AG09309 (cell line): ENCODE measurements around the gene VIL1.
A peak's percentile ranks its signal among the peaks of the same experiment; 100 is the strongest.

Source experiments
- DNase-seq: peaks from one replicate; pipeline ENCODE4 v3.0.0-alpha.2; 2010; ENCODE audit warnings: low read depth
- H3K4me3 ChIP-seq: 2 replicates; pipeline ENCODE4 v1.5.1; 2011; ENCODE audit warnings: mild to moderate bottlenecking, low read depth, low read length, moderate library complexity; ENCODE audit not compliant: control insufficient read depth
- CTCF ChIP-seq: IDR thresholded peaks from 2 replicates; pipeline ENCODE4 v1.5.1; 2011; ENCODE audit warnings: mild to moderate bottlenecking, low read depth, low read length, inconsistent platforms; ENCODE audit not compliant: insufficient read depth, control insufficient read depth; ENCODE audit errors: missing control alignments

Gene VIL1

GRCh38 chr2:218418717-218419458 lies at the start of gene VIL1:
VIL1 (plus strand) TSS chr2:218419123; CDS start chr2:218423779, 4,656 bp downstream.
- DNase-seq = no peak
- TF ChIP-seq CTCF = no peak
- no peak within 1 kb of the TSS for H3K4me3 ChIP-seq

- H3K4me3 ChIP-seq = no peak overlapping the region
- no peak for TF ChIP-seq CTCF
Measured at GRCh38 chr2:218369330-218369729, 49.6 kb upstream of the VIL1 start.

GRCh38 chr2:218370410-218371063 lies 48.4 kb upstream of the VIL1 start:
- TF ChIP-seq CTCF = no peak
- peak; percentile 75 for DNase-seq
- no peak overlapping the region for H3K4me3 ChIP-seq

More at GRCh38 chr2:218369330-218369729, 49.6 kb upstream of the VIL1 start:
- DNase-seq = no peak

- TF ChIP-seq CTCF = no peak
- no peak overlapping the region for H3K4me3 ChIP-seq
- no peak for DNase-seq
Measured at GRCh38 chr2:218371983-218372350, 47.0 kb upstream of the VIL1 start.

- DNase-seq = no peak
- no peak overlapping the region for H3K4me3 ChIP-seq
- no peak for TF ChIP-seq CTCF
Measured at GRCh38 chr2:218374795-218375194, 44.1 kb upstream of the VIL1 start.

GRCh38 chr2:218375212-218375611 lies 43.7 kb upstream of the VIL1 start:
- H3K4me3 ChIP-seq = no peak overlapping the region
- DNase-seq = peak; percentile 88
- no peak for TF ChIP-seq CTCF
